GM18517 (cell line): ENCODE data around the gene SLC10A6.
"Not testable (repeated sequence)": the region's sequence is repeated elsewhere in the genome, so short reads cannot be mapped to it uniquely, and the experiment has no call there.

Experiments used
- ATAC-seq: cut with Tn5 transposase; IDR thresholded peaks from one replicate; pipeline ENCODE4 v1.9.1; 2021; ENCODE audit warnings: mild to moderate bottlenecking, moderate library complexity; ENCODE audit not compliant: unreplicated experiment

The SLC10A6 gene, protein sequence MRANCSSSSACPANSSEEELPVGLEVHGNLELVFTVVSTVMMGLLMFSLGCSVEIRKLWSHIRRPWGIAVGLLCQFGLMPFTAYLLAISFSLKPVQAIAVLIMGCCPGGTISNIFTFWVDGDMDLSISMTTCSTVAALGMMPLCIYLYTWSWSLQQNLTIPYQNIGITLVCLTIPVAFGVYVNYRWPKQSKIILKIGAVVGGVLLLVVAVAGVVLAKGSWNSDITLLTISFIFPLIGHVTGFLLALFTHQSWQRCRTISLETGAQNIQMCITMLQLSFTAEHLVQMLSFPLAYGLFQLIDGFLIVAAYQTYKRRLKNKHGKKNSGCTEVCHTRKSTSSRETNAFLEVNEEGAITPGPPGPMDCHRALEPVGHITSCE

DNA sequence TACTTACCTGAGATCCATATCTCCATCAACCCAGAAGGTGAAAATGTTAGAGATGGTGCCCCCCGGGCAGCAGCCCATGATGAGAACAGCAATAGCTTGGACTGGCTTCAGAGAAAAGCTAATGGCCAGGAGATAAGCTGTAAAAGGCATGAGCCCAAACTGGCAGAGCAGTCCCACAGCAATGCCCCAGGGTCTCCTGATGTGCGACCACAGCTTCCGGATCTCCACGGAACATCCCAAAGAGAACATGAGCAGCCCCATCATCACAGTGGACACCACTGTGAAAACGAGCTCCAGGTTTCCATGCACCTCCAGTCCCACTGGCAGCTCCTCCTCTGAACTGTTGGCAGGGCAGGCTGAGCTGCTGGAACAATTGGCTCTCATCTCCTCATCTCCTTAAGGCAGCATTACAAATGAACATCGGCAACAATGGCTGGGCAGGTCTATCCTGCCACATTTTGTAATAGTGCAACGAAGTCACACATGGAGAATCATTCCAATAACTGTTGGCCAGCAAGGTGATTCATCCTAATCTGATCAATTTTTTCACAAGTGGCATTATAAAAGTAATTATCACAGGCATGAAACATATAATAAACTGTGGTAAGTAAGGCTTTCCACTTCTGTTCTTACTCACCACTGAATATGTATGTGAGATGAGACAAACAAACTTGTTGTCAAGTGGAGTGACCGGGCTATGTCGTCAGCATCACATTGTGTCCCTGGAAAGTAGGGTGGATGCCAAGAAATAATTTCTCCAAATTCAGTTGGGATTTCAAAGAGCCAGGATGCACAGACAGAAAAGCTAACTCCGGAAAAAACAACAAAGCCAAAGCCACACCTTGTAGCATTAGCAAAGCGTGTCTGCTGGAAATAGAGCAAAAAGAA is at the start of gene SLC10A6:
SLC10A6 (minus strand) TSS at position 653 of the 888 bp plus-strand sequence; CDS start at position 384, 269 bp downstream.
- ATAC-seq, result no peak

DNA sequence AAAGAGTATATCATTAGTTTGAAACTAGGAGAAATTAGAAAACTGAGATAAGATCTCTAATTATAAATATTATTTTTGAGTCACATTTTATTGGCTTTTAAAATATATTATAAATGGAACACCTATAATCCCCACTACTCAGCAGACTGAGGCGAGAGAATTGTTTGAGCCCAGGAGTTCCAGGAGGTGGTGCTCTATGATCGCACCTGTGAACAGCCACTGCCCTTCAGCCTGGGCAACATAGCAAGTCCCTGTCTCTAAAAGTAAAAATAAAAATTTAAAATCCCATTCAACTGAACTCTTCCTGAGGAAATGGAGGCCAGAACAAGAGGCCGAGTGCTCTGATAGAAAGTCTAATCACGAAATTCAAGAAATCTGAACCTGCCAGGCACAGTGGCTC is 49.4 kb upstream of the SLC10A6 start:
- ATAC-seq, result no peak

- ATAC-seq, result no peak
Measured at GRCh38 chr4:86896596-86896995, 47.4 kb upstream of the SLC10A6 start.

- peak; percentile 77 for ATAC-seq
Measured at GRCh38 chr4:86895692-86896488, 46.7 kb upstream of the SLC10A6 start.

- no peak for ATAC-seq
Measured at GRCh38 chr4:86894455-86894854, 45.3 kb upstream of the SLC10A6 start.

GRCh38 chr4:86893136-86893535 is 44.0 kb upstream of the SLC10A6 start:
- no peak for ATAC-seq

- no peak for ATAC-seq
Measured at GRCh38 chr4:86892636-86892960, 43.4 kb upstream of the SLC10A6 start.

GRCh38 chr4:86891762-86892635 is 42.8 kb upstream of the SLC10A6 start, which contains the start of gene C4orf36:
Gene C4orf36 (minus strand): TSS chr4:86892422. CDS start chr4:86891520, 902 bp downstream.
- peak; percentile 50 for ATAC-seq

DNA sequence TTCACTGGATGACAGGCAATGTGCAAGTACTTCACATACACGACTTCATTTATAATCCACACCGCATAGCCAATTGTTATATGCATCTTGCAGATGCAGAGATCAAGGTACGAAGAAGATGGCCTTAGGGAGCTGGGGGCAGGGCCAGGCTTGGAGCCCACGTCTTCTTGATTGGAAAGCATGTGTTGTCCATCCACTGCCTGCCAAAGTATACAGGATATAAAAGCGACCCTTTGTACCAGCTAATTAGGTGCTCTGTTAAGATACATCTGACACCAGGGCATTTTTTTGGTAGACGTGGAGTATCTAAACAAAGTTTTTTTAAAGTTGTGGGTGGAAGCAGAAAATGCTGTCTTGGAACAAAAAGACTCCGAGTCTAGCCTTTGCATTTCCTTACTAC is 41.6 kb upstream of the SLC10A6 start:
- no peak for ATAC-seq

DNA sequence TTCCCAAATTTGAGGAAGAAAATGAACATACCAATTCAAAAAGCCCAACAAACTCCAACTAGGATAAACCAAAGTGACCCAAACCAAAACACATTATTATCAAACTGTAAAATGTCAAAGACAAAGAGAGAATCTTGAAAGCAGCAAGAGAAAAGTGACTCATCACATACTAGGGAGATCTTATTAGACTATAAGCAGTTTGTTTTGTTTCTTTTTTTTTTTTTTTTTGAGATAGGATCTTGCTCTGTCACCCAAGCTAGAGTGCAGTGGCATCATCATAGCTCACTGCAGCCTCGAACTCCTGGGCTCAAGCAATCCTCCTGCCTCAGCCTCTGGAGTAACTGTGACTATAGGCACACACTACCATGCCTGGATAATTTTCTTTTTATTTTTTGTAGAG is 30.5 kb upstream of the SLC10A6 start:
- ATAC-seq, result no peak

- no peak for ATAC-seq
Measured at GRCh38 chr4:86878640-86879039, 29.5 kb upstream of the SLC10A6 start.

DNA sequence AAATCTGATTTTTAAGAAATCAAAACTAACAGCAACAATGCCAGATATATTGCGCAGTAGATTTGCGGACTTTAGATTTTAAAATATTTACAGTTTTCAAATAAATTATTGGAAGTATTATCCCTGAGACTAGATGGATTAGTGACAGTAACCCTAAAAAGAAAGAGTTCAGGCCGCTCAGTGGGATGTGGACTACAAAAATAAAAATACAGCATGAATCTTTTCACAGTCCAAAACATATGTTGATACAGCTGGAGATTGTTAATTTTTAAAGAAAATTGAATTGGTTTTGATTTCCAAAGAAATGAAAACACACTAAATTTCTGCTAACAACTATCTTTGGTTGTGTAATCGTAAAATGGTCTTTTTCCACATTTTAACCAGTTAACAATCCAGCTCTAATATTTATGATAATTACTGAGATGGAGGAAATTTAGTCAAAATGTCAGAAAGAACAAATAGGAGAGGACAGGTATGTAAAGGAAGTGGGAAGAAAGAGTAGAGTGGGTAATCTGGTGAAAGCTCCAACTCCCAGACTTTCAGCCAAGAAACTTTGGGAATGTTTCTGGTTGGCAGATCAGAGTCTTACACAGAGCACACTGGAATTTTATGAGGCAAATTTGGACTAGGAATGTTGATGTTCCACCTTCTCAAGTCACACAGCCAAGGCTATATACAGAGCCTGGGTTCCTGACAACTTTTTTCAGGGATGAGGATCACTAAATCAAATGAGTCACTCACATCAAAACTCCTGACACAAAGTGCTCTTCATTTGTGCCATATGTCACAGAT is 27.9 kb upstream of the SLC10A6 start:
- no peak for ATAC-seq

DNA sequence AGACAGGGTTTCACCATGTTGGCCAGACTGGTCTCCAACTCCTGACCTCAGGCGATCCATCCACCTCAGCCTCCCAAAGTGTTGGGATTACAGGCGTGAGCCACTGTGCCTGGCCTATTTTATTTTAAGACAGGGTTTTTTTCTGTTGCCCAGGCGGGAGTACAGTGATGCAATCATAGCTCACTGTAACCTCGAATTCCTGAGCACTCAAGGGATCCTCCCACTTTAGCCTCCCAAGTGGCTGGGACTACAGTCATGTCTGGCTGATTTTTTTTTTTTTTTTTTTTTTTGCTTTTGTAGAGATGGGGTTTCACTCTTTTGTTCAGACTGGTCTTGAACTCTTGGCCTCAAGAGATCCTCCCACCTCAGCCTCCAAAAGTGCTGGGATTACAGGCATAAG is 26.3 kb upstream of the SLC10A6 start:
- not testable (repeated sequence) for ATAC-seq

DNA sequence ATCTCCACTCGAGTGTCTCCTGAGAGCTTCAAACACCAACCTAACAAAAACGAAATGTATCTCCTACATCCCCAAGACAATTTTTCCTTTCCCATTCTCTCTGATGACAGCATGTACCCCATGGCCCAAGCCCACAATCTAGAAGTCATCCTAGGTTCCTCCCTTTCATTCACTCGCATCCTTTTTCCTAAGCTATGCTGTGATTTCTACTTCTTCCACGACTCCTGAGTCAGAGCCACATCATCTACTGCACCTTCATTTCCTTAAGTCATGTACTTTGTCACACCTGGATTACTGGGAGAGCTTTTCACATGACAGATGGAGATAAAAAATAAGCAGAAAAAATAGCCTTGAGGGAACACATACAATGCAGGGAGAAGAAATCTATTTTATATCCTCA is 23.0 kb upstream of the SLC10A6 start:
- ATAC-seq, result no peak

- ATAC-seq, result no peak
Measured at GRCh38 chr4:86870442-86871069, 21.4 kb upstream of the SLC10A6 start.

GRCh38 chr4:86857341-86858052 is 8.3 kb upstream of the SLC10A6 start:
- ATAC-seq, result no peak

- no peak for ATAC-seq
Measured at GRCh38 chr4:86856896-86857295, 7.7 kb upstream of the SLC10A6 start.

GRCh38 chr4:86855572-86855971 is 6.4 kb upstream of the SLC10A6 start:
- ATAC-seq, result no peak
